Choroid plexus epithelial cell (primary cell): ENCODE measurements around the gene E2F1.

Source experiments
- DNase-seq: peaks from one replicate; pipeline ENCODE4 v3.0.0-alpha.2; 2010; ENCODE audit warnings: low read depth
- H3K4me3 ChIP-seq: 2 replicates; pipeline ENCODE4 v1.5.1; 2011; ENCODE audit warnings: low read depth, mild to moderate bottlenecking, control low read depth, low read length, moderate library complexity
- CTCF ChIP-seq: conservative IDR thresholded peaks from 2 replicates; pipeline ENCODE4 v1.5.1; 2011; ENCODE audit warnings: low read depth, mild to moderate bottlenecking, control low read depth, inconsistent platforms, low read length, moderate library complexity

E2F1 gene

GRCh38 chr20:33729101-33729500 lies 42.9 kb upstream of the E2F1 start:
- H3K4me3 ChIP-seq, result no peak overlapping the region
- TF ChIP-seq CTCF, result no peak

GRCh38 chr20:33728463-33728862 lies 42.3 kb upstream of the E2F1 start:
- no peak for DNase-seq
- no peak overlapping the region for H3K4me3 ChIP-seq
- no peak for TF ChIP-seq CTCF

More at GRCh38 chr20:33729101-33729500, 42.9 kb upstream of the E2F1 start:
- DNase-seq, result no peak

- H3K4me3 ChIP-seq, result no peak overlapping the region
- DNase-seq, result no peak
- TF ChIP-seq CTCF, result no peak
These were observed 41.6 kb upstream of the E2F1 start for GRCh38 chr20:33727806-33728205.

GRCh38 chr20:33727115-33727479 lies 40.9 kb upstream of the E2F1 start:
- no peak for TF ChIP-seq CTCF
- no peak overlapping the region for H3K4me3 ChIP-seq
- DNase-seq, result no peak

- TF ChIP-seq CTCF, result no peak
- H3K4me3 ChIP-seq, result no peak overlapping the region
- DNase-seq, result peak; percentile 23
These were observed 39.6 kb upstream of the E2F1 start for GRCh38 chr20:33725607-33726264.

GRCh38 chr20:33724439-33725094 lies 38.4 kb upstream of the E2F1 start:
- TF ChIP-seq CTCF, result no peak
- peak; percentile 60 for DNase-seq
- H3K4me3 ChIP-seq, result no peak overlapping the region
